ENCODE data around the gene SERHL2. TPM values are rescaled to one million over a fixed set of nuclear protein-coding genes. Genes with fewer than 3 reads are reported as not detected.
A peak's percentile ranks its signal among the peaks of the same experiment; 100 is the strongest.

The SERHL2 gene
- total RNA-seq, 4 donors from 2014 or later, result 0.84 to 13.4 (median 1.7) TPM; not detected in 1

- Histone ChIP-seq H3K36me3 (no peaks in the 10 kb centered on the region), H3K4me1 (peaks cover 58 to 59% of the 10 kb centered on the region in 2 donors), H3K9me3 (no peaks in the 10 kb centered on the region), H3K4me3 (no peak overlapping the region), H3K27ac (peak overlapping the region in 3 of 4 donors; percentile 20 to 32 (median 23)), H3K27me3 (no peaks in the 10 kb centered on the region)
- in situ Hi-C loops (cut with MboI; ENCODE audit: low sequenced_read_pairs in 4 of 4) (no loop called here), intact Hi-C loops (cut with DNase I; ENCODE audit: low total_unique reads) (no loop called here)
- no peak for ATAC-seq
- TF ChIP-seq CTCF (IDR thresholded peaks at IDR 0.05 in 4 of 5, conservative IDR thresholded peaks at IDR 0.05 in 1 of 5), result no peak
- TF ChIP-seq POLR2A (IDR thresholded peaks at IDR 0.05), result no peak
- no peak for DNase-seq
Observed at GRCh38 chr22:42608136-42608822, 54.5 kb downstream of the SERHL2 start.

GRCh38 chr22:42608823-42609361 lies 55.1 kb downstream of the SERHL2 start:
- in situ Hi-C loops (cut with MboI; ENCODE audit: low sequenced_read_pairs in 4 of 4), result no loop called here
- DNase-seq, result no peak
- Histone ChIP-seq H3K27ac (peak overlapping the region in 3 of 4 donors; percentile 20 to 32 (median 23)), H3K9me3 (no peaks in the 10 kb centered on the region), H3K4me1 (peaks cover 63% of the 10 kb centered on the region in 2 donors), H3K4me3 (no peak overlapping the region), H3K36me3 (no peaks in the 10 kb centered on the region), H3K27me3 (no peaks in the 10 kb centered on the region)
- intact Hi-C loops (cut with DNase I; ENCODE audit: low total_unique reads), result no loop called here
- no peak for TF ChIP-seq CTCF (IDR thresholded peaks at IDR 0.05 in 4 of 5, conservative IDR thresholded peaks at IDR 0.05 in 1 of 5)
- no peak for TF ChIP-seq POLR2A (IDR thresholded peaks at IDR 0.05)
- no peak for ATAC-seq

- no peaks in the 10 kb centered on the region for H3K27me3 ChIP-seq
- peak overlapping the region in 2 of 4 donors; percentile 13 to 32 for H3K27ac ChIP-seq
- no peak overlapping the region for H3K4me3 ChIP-seq
- in situ Hi-C loops (cut with MboI; ENCODE audit: low sequenced_read_pairs in 4 of 4) (no loop called here), intact Hi-C loops (cut with DNase I; ENCODE audit: low total_unique reads) (loop anchor here (10.0 kb wide), 1 partner anchor 75 kb away; no protein-coding TSS in a partner anchor)
- no peaks in the 10 kb centered on the region for H3K9me3 ChIP-seq
- H3K36me3 ChIP-seq, result no peaks in the 10 kb centered on the region
- peaks cover 56 to 63% of the 10 kb centered on the region in 2 donors for H3K4me1 ChIP-seq
- DNase-seq, result no peak
- TF ChIP-seq POLR2A (IDR thresholded peaks at IDR 0.05), result no peak
- no peak for TF ChIP-seq CTCF (IDR thresholded peaks at IDR 0.05 in 4 of 5, conservative IDR thresholded peaks at IDR 0.05 in 1 of 5)
- no peak for ATAC-seq
Observed at GRCh38 chr22:42610186-42610585, 56.4 kb downstream of the SERHL2 start.

GRCh38 chr22:42611051-42611450 lies 57.3 kb downstream of the SERHL2 start:
- Histone ChIP-seq H3K27me3 (no peaks in the 10 kb centered on the region), H3K36me3 (no peaks in the 10 kb centered on the region), H3K4me1 (peaks cover 61 to 68% of the 10 kb centered on the region in 2 donors), H3K27ac (peak overlapping the region in 1 of 4 donors; percentile 5), H3K4me3 (no peak overlapping the region), H3K9me3 (no peaks in the 10 kb centered on the region)
- in situ Hi-C loops (cut with MboI; ENCODE audit: low sequenced_read_pairs in 4 of 4), result no loop called here
- ATAC-seq, result no peak
- intact Hi-C loops (cut with DNase I; ENCODE audit: low total_unique reads), result loop anchor here (10.0 kb wide), 1 partner anchor 76 kb away; no protein-coding TSS in a partner anchor
- DNase-seq, result no peak
- TF ChIP-seq CTCF (IDR thresholded peaks at IDR 0.05 in 4 of 5, conservative IDR thresholded peaks at IDR 0.05 in 1 of 5), result no peak
- no peak for TF ChIP-seq POLR2A (IDR thresholded peaks at IDR 0.05)
